GM19023 (cell line): ENCODE measurements around the gene YY1.
"Not testable (repeated sequence)": the region's sequence is repeated elsewhere in the genome, so short reads cannot be mapped to it uniquely, and the experiment has no call there.

ENCODE experiments used
- ATAC-seq: cut with Tn5 transposase; IDR thresholded peaks from one replicate; pipeline ENCODE4 v1.9.1; 2021; ENCODE audit warnings: mild to moderate bottlenecking, moderate library complexity; ENCODE audit not compliant: unreplicated experiment

YY1 gene

DNA sequence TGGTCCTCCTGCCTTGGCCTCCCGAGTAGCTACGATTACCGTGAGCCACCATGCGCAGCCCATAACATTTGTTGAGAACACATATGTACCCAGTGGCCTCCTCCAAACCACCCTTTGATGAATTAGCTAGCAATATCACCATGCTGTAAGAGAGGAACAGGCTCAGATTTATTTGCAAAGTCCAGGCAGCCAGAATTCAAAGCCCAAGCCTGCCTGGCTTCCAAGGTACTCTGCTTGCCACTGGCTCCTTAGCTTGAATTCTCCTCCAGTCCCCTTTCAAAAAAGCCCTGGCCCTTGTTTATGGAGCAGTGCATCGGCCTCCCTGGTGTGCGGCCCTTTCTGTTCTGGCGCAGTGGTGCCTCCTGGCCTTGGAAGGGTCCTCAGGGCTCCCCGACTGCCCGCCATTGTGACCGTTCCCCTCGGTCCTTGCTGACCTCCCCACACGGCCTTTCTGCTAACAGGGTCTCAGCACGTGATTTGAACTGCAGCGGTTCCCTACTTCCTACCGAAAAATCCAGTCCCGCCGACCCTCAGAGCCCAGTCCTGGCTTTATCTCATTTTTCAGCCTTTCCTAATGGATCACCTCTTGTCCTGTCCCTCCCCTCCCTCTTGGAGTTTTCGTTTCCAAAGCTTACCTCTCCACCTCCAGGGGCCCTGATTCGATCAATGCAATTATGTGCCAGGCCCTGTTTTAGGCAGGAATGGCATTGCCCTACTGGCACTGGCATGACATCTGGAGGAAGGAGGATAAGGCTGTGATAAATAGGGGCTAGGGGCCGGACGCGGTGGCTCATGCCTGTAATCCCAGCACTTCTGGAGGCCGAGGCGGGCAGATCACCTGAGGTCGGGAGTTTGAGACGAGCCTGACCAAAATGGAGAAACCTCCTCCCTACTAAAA is 45.3 kb downstream of the YY1 start:
- ATAC-seq = no peak

DNA sequence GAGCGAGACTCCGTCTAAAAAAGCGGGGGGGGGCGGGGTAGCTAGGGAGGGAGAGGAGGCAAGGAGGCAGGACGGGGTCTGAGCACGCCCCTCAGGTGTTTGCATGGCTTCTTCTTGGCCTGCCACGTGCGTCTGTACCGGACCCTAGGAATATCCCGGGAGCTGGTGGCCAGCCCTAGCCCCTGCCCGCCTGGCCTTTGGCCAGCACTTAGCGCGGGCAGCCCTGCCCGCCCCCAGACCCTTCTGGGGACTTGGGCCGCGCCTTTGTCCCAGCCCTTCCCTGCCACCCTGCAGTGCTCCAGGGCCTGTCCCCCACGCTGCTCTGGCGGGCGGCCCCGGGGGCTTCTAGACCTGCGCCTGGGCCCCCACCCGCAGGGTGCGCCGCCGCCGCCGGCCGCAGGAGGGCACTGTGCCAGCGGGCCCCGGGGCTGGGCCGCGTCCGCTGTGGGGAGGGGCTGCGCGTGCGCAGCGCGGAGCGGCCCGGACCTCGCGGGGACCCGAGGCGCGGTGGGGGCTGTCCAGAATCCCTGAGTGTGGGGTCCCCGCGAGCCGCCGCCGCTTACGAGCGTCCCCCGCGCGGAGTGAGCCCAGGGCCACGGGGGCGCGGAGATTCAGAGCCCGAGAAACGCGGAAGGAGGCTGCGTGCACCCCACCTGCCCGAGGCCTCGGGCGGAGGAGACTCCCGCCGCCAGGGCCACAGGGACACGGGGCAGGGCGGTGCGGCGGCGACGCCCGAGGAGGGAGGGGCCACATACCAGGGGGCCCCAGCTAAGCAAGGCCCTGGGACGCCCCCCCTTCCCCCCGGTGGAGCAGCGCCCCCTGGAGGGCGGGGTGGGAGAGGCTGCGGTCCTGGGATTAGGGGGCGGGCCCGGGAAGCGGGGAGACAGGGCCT is 46.3 kb downstream of the YY1 start:
- peak; percentile 88 for ATAC-seq

DNA sequence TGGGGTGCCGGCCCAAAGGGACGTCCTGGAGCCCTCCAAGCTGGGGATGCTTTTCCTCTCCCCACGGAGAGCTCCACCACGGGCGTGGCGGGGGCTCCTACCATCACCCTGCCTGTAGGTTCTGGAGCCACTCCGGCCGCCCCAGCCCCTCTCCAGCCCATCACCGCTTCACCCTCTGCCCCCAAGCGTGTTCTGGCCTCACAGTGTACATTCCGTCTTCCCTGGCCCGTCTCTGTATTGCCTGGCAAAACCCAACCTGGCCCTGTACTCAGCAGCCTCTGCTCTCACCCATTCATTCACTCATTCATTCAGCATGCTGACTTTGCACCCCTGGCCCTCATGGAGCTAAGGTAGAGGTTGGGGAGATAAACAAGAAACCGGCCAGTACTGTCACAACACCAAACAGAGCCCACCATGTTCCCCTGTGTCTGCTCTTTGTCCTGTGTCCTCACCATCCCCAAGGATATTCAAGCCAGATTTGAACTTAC is 47.0 kb downstream of the YY1 start:
- no peak for ATAC-seq

DNA sequence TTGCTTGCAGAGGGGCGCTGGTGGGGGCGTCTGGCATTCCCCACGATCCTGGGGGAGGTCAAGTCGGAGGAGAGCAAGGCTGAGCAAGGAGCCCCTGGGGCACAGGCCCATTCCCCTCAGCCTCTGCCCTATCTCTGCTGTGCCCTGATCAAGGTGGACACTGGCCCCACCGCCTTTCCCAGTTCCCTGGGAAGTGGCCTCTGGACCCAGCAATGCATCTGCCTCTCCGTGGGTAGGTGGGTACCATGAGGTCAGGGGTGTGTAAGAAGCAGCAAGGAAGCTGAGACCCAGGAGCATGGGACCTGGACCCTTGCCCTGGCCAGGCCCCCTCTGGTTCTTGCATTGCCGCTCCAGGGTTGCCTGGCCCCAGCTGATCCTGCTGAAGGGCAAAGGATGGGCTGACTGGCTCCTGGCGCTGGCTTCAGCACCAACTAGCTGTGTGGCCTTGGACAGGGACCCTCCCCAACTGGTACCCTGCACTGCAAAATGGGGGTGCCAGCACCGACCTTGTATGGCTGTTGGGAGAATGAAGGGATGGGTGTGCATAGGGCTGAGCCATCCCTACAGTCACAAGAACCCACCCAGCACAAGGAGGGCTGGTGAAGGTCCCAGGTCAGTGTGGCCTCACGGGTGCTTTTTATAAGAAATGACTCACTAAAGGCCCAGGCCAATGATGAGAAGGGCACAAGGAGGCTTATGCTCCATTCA is 47.7 kb downstream of the YY1 start:
- ATAC-seq = no peak

DNA sequence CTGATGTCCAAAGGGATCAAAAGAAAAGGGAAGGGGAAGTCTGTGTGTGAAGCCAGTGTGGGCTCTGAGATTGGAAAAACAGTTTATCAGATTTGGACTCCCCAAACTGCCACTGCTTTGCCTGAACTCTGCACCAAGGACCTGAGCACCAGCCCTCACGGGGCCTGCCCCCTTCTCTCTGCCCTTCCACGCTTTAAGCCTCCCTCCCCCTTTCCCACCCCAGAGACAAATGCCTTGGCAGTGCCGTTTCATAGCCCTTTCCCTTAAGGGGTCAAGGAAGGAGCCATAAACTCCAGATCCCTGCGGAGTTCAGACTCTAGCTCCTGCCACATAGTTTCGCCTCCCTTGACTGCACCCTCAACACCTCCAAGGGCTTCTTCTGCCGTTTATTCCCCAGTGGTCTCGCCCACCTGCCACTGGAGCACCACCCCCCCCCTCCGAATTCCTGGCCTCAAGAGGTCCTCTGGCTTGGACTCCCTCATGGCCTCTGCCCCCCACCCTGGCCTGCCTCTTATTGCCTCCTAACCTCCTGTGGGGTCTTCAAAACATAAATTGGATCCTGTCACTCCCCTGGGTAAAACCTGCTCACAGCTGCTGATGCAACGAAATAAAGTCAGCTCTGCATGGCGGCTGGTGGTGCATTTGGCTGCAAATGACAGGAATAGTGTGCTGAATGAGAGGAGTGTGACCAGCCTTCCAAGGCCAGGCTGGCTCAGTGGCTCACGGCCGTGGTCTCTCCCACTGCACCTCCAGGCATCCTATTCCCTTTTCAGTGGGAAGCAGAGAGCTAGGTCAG is 48.5 kb downstream of the YY1 start:
- ATAC-seq = no peak

DNA sequence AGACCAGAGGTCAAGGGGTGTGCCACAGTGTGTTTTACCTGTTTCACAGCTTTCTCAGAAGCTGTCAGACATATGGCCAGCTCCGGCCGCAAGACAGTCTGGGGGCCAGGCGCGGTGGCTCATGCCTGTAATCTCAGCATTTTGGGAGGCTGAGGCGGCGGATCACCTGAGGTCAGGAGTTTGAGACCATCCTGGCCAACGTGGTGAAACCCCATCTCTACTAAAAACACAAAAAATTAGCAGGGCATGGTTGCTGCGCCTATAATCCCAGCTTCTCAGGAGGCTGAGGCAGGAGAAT is 49.0 kb downstream of the YY1 start:
- not testable (repeated sequence) for ATAC-seq

DNA sequence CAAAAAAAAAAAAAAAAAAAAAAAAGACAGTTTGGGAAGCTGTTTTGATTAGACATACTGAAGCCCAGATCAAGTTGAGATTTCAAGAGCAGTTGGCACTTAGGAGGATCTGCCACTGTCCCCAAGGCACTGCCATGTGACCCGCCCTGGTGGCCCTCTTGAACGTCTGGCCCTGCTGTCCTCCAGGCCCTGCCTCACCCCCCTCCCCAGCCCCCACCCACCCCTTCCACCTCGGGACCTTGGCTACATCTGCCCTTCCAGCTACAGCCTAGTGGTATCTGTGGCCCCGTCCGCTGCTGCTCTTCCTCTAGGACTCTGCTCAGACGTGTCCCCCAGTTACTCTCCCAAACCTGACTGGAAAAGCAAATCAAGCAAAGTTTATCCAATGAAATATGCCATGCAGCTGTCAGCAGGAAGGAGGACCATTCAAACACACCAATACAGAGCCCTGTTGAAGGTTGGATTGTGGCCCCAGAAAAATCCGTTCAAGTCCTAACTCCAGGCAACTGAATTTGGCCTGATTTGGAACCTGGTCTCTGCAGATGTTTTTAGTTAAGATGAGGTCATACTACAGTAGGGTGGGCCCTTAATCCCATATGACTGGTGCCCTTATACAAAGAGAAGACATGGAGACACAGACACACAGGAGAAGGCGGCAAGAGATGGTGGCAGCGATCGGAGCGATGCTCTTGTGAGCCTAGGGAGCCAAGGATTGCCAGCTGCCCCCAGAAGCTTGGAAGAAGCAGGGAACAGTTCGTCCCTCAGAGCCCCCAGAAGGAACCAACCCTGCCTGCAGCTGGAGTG is 49.6 kb downstream of the YY1 start:
- no peak for ATAC-seq

DNA sequence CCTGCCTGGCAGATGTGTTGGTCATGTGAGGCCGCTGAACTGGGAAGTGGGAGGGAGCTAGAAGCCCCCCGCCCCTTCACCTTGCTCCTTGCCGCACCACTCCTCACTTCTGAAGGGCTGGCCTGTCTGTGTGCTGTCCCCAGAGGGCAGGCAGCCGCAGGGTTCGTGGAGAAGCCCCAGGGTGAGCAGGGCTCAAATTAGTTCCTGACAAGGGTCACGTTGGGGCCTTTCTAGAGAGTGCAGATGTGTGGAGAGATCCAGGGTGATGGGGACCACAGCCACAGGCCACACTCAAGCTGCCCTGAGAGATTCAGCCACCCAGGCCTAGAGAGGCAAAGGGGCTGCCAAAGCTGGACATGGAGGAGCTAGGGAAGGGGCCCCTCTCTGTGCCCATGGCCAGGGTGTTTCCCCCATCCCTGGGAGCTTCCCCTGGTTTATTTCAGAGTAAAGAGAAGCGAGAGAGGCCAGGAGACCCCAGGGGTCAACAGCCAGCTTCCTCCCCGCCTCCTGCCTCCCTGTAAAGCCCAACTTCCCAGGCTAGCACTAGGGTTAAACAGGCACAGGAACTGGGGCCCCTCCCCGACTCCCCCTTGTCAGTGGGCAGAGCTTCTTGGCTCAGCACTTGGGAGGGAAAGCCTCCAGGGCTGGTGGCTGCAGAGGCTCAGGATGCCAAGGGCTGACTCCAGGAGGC is 51.1 kb downstream of the YY1 start:
- ATAC-seq = no peak

DNA sequence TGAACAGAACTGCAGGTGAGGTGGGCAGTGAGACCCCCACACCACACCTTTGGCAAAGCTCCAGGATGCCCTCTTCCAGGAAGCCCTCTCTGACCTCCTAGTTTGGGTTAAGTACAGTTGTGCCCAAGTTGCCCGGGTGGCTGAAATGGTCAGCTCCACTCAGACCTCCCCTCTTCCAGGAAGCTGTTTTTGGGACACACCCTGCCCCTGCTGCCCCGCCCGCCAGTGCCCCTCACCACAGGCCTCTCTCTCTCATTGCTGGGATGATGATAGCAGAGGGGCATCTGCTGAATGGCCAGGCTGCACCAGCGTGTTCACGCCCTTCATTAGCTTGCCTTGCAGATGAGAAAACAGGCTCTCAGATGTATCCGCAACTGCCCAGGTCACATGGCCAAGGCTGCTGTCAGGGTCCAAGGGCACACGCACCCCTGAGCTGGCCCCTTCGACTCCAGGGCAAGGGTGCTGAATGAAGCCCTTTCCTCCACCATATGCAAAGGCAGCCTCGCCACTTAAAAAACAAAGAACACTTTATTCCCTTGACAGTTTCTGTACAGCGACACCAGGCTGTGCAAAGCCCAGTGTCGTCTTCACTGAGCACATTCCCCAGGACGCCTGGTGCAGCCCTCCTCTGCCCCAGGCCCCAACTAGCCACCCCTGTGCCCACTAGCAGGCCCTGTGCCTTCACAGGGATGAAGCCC is 51.8 kb downstream of the YY1 start:
- ATAC-seq = no peak

DNA sequence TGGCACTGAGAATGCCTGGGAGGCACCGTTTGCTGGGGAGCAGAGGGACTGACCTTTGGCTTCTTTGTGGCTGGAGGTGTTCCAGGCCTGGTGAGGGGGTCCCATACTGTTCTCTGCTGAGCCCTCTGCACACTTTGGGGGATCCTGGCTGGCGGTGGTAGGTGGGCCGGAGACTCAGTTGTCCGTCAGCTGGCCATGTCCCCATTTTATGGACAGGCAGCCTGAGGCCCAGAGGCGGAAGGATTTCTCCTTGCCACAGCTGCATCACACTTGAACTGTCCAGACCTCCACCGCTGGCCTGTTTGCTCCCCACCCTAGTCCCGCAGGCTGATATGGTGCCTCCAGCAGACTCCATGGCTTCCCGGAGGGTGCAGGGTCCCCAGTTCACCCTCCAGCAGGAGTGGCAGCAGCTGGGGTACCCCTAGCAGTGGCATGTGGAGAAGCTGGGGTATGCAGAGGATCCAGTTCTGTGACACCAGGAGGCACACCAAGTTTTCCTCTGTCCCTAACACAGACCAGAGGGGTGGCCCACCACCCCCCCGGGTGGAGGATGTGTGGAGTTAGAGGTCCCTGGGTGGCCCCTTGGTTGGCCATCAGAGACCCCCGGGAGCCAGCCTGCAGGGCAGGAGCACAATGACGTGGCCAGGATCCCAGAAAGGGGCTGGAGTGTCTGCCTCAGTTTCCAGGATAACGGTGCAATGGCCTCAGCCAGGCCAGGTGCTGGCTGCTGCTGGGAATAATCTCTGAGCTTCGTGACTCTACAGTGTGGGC is 52.5 kb downstream of the YY1 start:
- no peak for ATAC-seq

DNA sequence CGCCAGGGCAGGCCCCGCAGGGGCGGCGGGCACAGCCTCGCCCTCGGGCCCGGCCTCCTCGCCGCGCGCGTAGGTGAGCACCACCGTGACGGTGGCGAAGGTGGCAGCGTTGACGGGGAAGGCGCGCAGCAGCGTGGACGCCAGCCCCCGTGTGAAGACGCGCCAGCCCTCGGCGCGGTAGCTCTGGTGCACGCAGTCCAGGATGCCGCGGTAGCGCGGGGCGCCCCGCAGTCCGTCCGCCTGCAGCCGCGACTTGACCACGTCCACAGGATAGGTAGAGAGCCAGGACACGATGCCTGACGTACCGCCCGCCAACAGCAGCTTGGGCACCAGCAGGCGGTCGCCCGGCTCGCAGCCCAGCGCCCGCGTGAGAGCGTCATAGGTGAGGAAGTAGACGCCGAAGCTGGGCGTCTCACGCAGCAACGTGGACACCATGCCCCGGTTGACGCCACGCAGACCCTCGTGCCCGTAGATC is 53.4 kb downstream of the YY1 start:
- no peak for ATAC-seq

DNA sequence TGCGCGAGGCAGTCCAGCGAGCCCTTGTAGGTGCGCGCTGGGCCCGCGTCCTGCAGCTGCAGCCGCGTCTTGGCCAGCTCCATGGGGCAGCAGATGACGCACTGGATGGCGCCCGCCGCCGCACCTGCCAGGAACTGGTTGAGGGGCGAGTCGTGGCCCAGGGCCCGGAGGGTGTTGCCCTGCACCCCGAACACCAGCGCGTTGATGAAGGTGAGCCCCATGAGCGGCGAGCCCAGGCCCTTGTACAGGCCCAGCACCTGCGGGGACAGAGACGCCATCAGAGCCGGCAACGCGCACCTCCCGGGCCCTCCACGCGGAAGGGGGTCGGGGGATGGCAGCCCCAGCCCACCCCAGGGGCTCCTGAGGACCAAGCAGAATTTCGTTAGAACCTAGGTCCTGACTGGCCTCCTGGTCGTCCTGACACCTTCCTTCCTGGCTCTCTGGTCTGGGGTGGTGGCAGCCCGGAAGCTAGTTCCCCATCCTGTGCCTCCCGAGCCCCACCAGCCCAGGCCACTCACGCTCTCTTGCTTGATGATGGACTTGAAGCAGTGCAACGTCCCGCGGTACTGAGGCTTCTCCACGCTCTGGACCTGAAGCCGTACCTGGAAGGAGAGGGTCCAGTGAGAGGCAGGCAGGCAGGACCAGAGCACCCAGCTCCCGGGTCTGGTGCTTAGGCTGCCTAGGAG is 54.0 kb downstream of the YY1 start:
- ATAC-seq = no peak

DNA sequence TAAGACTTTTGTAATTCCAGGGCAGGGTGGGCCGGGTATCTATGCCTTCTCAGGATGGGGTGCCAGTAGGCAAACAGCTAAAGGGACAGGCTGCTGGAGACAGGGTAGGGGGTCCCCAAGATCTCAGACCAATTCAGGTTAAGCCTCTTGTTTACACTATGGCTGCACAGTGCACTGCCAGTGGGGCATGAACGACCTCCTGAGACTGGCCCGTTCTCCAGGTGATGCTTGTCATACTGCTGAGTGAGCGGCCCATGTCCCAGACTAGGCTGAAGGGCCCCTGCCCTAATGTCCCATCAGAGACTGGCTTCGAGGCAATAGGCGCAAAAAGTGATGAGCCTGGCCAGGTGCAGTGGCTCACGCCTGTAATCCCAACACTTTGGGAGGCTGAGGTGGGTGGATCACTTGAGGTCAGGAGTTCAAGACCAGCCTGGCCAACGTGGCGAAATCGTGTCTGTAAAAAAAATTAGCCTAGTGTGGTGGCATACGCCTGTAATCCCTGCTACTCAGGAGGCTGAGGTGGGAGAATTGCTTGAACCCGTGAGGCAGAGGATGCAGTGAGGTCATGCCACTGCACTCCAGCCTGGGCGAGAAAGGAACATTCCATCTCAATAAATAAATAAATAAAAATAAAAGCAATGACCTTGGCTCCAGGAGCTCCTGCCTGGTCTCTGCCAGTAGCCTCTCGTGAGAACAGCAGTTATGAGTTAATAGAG is 54.7 kb downstream of the YY1 start:
- ATAC-seq = no peak

DNA sequence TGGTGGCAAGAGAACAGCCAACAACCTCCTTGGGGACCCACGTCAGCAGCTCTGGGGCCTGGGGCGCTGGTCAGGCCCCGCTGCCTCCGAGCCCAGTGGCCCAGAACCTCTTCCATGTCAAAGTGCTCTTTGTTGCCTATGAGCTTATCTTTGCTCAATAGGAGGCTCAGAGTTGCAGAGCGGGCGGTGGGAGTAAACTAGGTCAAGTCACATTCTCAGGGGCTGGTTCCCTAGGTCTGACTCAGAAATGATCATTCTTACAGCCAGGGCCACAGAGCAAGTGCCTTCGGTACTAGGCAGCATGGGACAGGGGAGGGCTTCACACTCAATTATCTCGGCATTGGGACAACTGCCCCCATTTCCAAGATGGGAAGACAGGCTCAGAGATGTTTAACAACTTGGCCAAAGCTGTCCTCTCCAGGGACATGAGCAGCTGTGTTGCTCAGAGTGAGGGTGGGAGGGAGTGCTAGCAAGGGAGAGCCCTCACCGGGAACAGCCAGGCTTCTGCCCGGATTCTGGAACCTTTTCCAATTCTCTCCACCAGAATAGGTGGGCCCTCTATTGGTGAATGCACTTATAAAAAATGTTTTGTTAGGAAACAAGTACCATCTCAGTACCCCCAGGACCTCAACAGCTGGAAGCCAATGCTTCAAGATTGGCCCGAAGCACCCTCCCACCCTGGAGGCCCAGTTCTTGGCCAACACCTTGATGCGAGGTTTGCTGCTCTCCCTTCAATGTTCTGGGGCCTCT is 55.4 kb downstream of the YY1 start:
- no peak for ATAC-seq

DNA sequence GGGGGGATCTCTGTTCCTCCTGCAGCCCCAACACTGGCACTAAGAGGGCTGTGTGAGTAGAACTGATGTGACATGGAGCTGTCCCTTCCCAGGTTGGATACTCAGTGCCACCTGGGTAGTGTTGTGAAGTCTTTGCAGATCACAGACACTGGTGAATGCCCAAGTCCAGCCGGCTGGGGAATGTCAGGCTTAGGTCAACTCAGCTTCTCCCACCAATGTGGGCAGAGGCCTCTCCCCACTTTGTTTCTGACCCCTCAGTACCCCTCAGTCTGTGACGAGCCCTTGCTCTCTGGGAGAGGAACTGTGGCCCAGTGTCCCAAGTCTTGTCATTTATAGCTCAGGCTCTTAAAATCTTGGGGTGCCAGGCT is 56.0 kb downstream of the YY1 start:
- no peak for ATAC-seq
